K562 (cell line): ENCODE results near the gene ALOXE3. TPM values are rescaled to one million over a fixed set of nuclear protein-coding genes. Genes with fewer than 3 reads are reported as not detected.

Experiments
- ATF1 ChIP-seq, 2 experiments: fragments of 450-650 bp in 1 of 2; IDR thresholded peaks; 2 replicates each; pipeline ENCODE4 v1.6.1; 2016; ENCODE audit warnings: missing compliant biosample characterization in 1 of 2, missing genetic modification characterization in 1 of 2
- ATF4 ChIP-seq: fragments of 450-650 bp; formaldehyde crosslinking; IDR thresholded peaks from 2 replicates; pipeline ENCODE4 v1.4.0; 2022; ENCODE audit warnings: mild to moderate bottlenecking, moderate library complexity
- FOSL1 ChIP-seq: fragments of 200-800 bp; sonication (Bioruptor generic); conservative IDR thresholded peaks from 2 replicates; pipeline ENCODE4 v1.6.1; 2016; ENCODE audit warnings: missing genetic modification characterization, missing compliant biosample characterization
- HMGN3 ChIP-seq: IDR thresholded peaks from 2 replicates; pipeline ENCODE4 v1.6.1; 2011; ENCODE audit warnings: borderline replicate concordance, low read depth, mild to moderate bottlenecking, mixed read lengths, low read length; ENCODE audit not compliant: insufficient read length; ENCODE audit errors: extremely low read depth
- SMARCA4 ChIP-seq: fragments of 450-650 bp; IDR thresholded peaks from 2 replicates; pipeline ENCODE4 v1.6.1; 2016
- SNIP1 ChIP-seq: fragments of 450-650 bp; IDR thresholded peaks from 2 replicates; pipeline ENCODE4 v1.7.1; 2017; ENCODE audit warnings: low read depth, mild to moderate bottlenecking
- TAF7 ChIP-seq: fragments of 450-650 bp; IDR thresholded peaks from 2 replicates; pipeline ENCODE4 v1.6.1; 2016; ENCODE audit warnings: missing genetic modification characterization, missing compliant biosample characterization
- TCF7 ChIP-seq: sonication (generic); IDR thresholded peaks from 2 replicates; pipeline ENCODE4 v1.6.1; 2016; ENCODE audit warnings: antibody characterized with exemption, borderline replicate concordance
- XRCC3 ChIP-seq: fragments of 450-650 bp; IDR thresholded peaks from 2 replicates; pipeline ENCODE4 v1.6.1; 2017; ENCODE audit warnings: mild to moderate bottlenecking, moderate library complexity
- ZFP91 ChIP-seq: sonication (generic); formaldehyde crosslinking; IDR thresholded peaks from 2 replicates; pipeline ENCODE4 v1.8.0; 2022; ENCODE audit warnings: mild to moderate bottlenecking, missing genetic modification reagents
- ZKSCAN1 ChIP-seq: fragments of 150-350 bp; IDR thresholded peaks from 2 replicates; pipeline ENCODE4 v1.6.1; 2016; ENCODE audit warnings: low read depth, low read length
- ZNF263 ChIP-seq: sonication (generic); formaldehyde crosslinking; IDR thresholded peaks from 2 replicates; pipeline ENCODE4 v1.8.0; 2022; ENCODE audit warnings: mild to moderate bottlenecking, missing genetic modification reagents, borderline replicate concordance
- ZNF644 ChIP-seq: fragments of 200-800 bp; sonication (Bioruptor generic); IDR thresholded peaks from 2 replicates; pipeline ENCODE4 v1.6.1; 2016; ENCODE audit warnings: low read depth, missing genetic modification characterization, missing compliant biosample characterization
- ZNF764 ChIP-seq: fragments of 250-450 bp; sonication (Bioruptor Pico); IDR thresholded peaks from 2 replicates; pipeline ENCODE4 v1.4.0; 2020; ENCODE audit warnings: low read depth, mild to moderate bottlenecking, moderate library complexity
- polyA plus RNA-seq, 8 experiments: library from polyadenylated mRNA; depleted of rRNA in 4 of 8; stranded (reverse) in 5 of 8; unstranded in 3 of 8; fragments of >200 nt; fragmentation: Nextera tagmentation in 2 of 8; fragmentation: Illumina TruSeq in 1 of 8; extraction: Ambion mirVana in 2 of 8; extraction: Trizol in 1 of 8; gene quantifications; 2 replicates each; pipeline versions ENCODE4 v1.2.1 to v1.2.3, GENCODE V29; 2011 to 2014; ENCODE audit warnings: inconsistent platforms in 1 of 8, missing spikeins in 1 of 8
- total RNA-seq, 7 experiments: library from RNA; depleted of rRNA in 6 of 7; stranded (reverse); fragments of >200 nt in 6 of 7; fragmentation: Illumina TruSeq in 2 of 7; extraction: Trizol in 2 of 7; gene quantifications; 2 replicates each; pipeline versions ENCODE4 v1.2.1 to v1.2.3, GENCODE V29; 2011 to 2021; ENCODE audit warnings: low replicate concordance in 1 of 7
- TF ChIP-seq, protein P1 (sequence below): fragments of 450-650 bp; IDR thresholded peaks from 2 replicates; pipeline ENCODE4 v1.6.1; 2018; ENCODE audit not compliant: partially characterized antibody
- TF ChIP-seq, protein P2 (sequence below): sonication (generic); formaldehyde crosslinking; IDR thresholded peaks from 2 replicates; pipeline ENCODE4 v1.8.0; 2023; ENCODE audit warnings: mild to moderate bottlenecking, missing genetic modification reagents

Gene ALOXE3
- total and polyA plus RNA-seq, 9 of the 15 experiments (the other 6 are each of a cell fraction or from before 2014, with no cell fraction given), result 0.04 TPM; not detected in 8

- TF ChIP-seq, protein P1, sequence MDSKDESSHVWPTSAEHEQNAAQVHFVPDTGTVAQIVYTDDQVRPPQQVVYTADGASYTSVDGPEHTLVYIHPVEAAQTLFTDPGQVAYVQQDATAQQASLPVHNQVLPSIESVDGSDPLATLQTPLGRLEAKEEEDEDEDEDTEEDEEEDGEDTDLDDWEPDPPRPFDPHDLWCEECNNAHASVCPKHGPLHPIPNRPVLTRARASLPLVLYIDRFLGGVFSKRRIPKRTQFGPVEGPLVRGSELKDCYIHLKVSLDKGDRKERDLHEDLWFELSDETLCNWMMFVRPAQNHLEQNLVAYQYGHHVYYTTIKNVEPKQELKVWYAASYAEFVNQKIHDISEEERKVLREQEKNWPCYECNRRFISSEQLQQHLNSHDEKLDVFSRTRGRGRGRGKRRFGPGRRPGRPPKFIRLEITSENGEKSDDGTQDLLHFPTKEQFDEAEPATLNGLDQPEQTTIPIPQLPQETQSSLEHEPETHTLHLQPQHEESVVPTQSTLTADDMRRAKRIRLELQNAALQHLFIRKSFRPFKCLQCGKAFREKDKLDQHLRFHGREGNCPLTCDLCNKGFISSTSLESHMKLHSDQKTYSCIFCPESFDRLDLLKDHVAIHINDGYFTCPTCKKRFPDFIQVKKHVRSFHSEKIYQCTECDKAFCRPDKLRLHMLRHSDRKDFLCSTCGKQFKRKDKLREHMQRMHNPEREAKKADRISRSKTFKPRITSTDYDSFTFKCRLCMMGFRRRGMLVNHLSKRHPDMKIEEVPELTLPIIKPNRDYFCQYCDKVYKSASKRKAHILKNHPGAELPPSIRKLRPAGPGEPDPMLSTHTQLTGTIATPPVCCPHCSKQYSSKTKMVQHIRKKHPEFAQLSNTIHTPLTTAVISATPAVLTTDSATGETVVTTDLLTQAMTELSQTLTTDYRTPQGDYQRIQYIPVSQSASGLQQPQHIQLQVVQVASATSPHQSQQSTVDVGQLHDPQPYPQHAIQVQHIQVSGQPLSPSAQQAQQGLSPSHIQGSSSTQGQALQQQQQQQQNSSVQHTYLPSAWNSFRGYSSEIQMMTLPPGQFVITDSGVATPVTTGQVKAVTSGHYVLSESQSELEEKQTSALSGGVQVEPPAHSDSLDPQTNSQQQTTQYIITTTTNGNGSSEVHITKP, result peak; percentile 43
- TF ChIP-seq SMARCA4, result no peak; the same call in 1 of the 2 replicates
- no peak for TF ChIP-seq FOSL1 (tag)
- no peak for TF ChIP-seq TAF7 (tag)
- TF ChIP-seq, protein P2, sequence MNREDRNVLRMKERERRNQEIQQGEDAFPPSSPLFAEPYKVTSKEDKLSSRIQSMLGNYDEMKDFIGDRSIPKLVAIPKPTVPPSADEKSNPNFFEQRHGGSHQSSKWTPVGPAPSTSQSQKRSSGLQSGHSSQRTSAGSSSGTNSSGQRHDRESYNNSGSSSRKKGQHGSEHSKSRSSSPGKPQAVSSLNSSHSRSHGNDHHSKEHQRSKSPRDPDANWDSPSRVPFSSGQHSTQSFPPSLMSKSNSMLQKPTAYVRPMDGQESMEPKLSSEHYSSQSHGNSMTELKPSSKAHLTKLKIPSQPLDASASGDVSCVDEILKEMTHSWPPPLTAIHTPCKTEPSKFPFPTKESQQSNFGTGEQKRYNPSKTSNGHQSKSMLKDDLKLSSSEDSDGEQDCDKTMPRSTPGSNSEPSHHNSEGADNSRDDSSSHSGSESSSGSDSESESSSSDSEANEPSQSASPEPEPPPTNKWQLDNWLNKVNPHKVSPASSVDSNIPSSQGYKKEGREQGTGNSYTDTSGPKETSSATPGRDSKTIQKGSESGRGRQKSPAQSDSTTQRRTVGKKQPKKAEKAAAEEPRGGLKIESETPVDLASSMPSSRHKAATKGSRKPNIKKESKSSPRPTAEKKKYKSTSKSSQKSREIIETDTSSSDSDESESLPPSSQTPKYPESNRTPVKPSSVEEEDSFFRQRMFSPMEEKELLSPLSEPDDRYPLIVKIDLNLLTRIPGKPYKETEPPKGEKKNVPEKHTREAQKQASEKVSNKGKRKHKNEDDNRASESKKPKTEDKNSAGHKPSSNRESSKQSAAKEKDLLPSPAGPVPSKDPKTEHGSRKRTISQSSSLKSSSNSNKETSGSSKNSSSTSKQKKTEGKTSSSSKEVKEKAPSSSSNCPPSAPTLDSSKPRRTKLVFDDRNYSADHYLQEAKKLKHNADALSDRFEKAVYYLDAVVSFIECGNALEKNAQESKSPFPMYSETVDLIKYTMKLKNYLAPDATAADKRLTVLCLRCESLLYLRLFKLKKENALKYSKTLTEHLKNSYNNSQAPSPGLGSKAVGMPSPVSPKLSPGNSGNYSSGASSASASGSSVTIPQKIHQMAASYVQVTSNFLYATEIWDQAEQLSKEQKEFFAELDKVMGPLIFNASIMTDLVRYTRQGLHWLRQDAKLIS (CRISPR knock-in tag), result peak; percentile 85
- peak; percentile 54 for TF ChIP-seq HMGN3
- no peak for TF ChIP-seq TCF7
- TF ChIP-seq ZNF263 (CRISPR knock-in tag), result no peak
- TF ChIP-seq ATF1 (CRISPR knock-in tag; IDR thresholded peaks at IDR 0.05), result peak; percentile 65
- peak; percentile 93 for TF ChIP-seq ATF1 (tag; IDR thresholded peaks at IDR 0.05)
- no peak for TF ChIP-seq SNIP1
- TF ChIP-seq ZFP91 (CRISPR knock-in tag), result 0 out of 2 replicates have a peak, but pooled peaks have one; percentile 46
- TF ChIP-seq XRCC3, result no peak
- no peak for TF ChIP-seq ZNF764 (CRISPR knock-in tag)
- TF ChIP-seq ZKSCAN1, result peak; percentile 47; the same call in 1 of the 2 replicates
- TF ChIP-seq ZNF644 (tag), result no peak
- no peak for TF ChIP-seq ATF4
Observed at GRCh38 chr17:8138672-8139371, 20.5 kb upstream of the ALOXE3 start (continued).
